ENCODE results near the gene SLC40A1.

DNA sequence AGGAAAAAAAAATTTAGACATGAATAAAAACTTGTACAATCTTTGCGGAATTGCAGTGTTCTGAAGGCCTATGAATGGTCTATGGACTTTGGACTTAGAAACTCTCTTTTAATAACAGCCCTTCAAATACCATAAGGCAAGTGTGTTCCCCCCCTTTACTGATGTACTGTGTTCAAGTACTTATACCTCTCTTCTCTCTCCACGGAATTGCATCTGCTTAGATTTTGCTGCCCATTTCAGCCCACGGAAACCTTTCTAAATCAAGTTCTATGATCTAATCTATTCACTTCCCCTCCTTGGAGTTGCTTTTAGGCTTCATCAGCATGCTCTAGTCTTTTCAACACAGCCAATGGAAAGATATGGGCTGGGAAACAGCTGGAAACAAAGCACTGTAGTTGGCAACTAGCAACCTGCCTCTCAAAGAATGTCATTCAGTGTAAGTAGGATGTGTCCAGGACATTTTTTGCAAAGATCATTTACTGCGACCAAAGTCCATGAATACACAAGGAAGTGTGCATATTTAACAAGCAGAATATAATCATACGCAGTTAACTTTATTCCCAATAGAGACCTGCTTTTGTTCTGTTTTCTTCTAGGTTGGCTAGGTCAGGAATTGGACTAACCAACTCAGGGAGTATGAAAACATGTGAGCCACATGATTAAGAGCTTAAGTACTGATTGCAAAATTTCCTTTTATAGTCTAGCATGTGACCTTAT, 58.0 kb downstream of the SLC40A1 start:
- TF ChIP-seq CTCF (conservative IDR thresholded peaks at IDR 0.05; ENCODE audit: low read depth, low read length) (no peak), EZH2 (IDR thresholded peaks at IDR 0.05; ENCODE audit: low read length, unreplicated experiment) (no peak)

Measured in PC-3 (cell line).